ENCODE results near the gene RPL14. TPM values are rescaled to one million over a fixed set of nuclear protein-coding genes. Genes with fewer than 3 reads are reported as not detected.

RPL14 gene
- total and polyA plus RNA-seq, 2 of the 13 experiments (the other 11 are each of a cell fraction or from before 2014, with no cell fraction given) = 502 to 1,291 TPM

- no peaks in the 10 kb centered on the region for H3K9me3 ChIP-seq (ENCODE audit: low read length)
- H3K79me2 ChIP-seq (ENCODE audit: insufficient read depth, low read length) = peaks cover 15% of the 10 kb centered on the region
- H3K27me3 ChIP-seq (ENCODE audit: control insufficient read depth in 1 of 2, insufficient read depth in 2 of 2, low read length in 2 of 2) = no peaks in the 10 kb centered on the region; a peak in 1 of 5 replicates
- intact Hi-C loops (cut with micrococcal nuclease; ENCODE audit: unreplicated experiment) = no loop called here
- ATAC-seq = no peak; the same call in 2 of the 3 replicates
- BruUV-seq (replicated peaks) = no TSS peak
- peaks cover 16% of the 10 kb centered on the region for H3K4me1 ChIP-seq (ENCODE audit: insufficient read depth, low read length)
- in situ Hi-C loops (cut with HindIII; ENCODE audit: extremely low pct_ligation_motif_present, low pct_unique_long_range_greater_than_20kb) = no loop called here
- POLR2A ChIA-PET = interaction anchor here (1.1 kb wide), 1 partner anchor 13 kb away, joined by 3 read pairs; the partner anchor contains the start of gene ZNF621
- FAIRE-seq = no peak
- H3K4me2 ChIP-seq (ENCODE audit: low read depth, low read length) = no peak overlapping the region
- no peak overlapping the region for H3K4me3 ChIP-seq (replicated peaks in 1 of 3; ENCODE audit: insufficient read depth in 1 of 3, low read depth in 2 of 3, low read length in 3 of 3)
- peaks cover 11 to 39% of the 10 kb centered on the region in 2 experiments for H3K36me3 ChIP-seq (replicated peaks in 1 of 2; ENCODE audit: control insufficient read depth in 1 of 2, insufficient read depth in 2 of 2, low read length in 2 of 2)
- no peak for DNase-seq (ENCODE audit: low spot score)
- no peak overlapping the region for H2AFZ ChIP-seq (ENCODE audit: low read length)
- no peak for TF ChIP-seq GLMP (CRISPR knock-in tag; IDR thresholded peaks at IDR 0.05; ENCODE audit: borderline replicate concordance)
- TF ChIP-seq PPARG (CRISPR knock-in tag; conservative IDR thresholded peaks at IDR 0.05) = no peak
- no peak for TF ChIP-seq ZNF501 (CRISPR knock-in tag; IDR thresholded peaks at IDR 0.05)
- no peak for TF ChIP-seq ZNF543 (CRISPR knock-in tag; IDR thresholded peaks at IDR 0.05)
- no peak for TF ChIP-seq ELF1 (CRISPR knock-in tag; IDR thresholded peaks at IDR 0.05)
- no peak for TF ChIP-seq ELK4 (CRISPR knock-in tag; IDR thresholded peaks at IDR 0.05; ENCODE audit: borderline replicate concordance)
- no peak for TF ChIP-seq KDM5A (IDR thresholded peaks at IDR 0.05; ENCODE audit: borderline replicate concordance, low read length)
- no peak for TF ChIP-seq CTCF (CRISPR knock-in tag; IDR thresholded peaks at IDR 0.05)
- CTCF ChIA-PET (ENCODE audit: low intra/inter-chr PET ratio, low total read pairs) = no interaction called here
- no peak overlapping the region for H3K9ac ChIP-seq (ENCODE audit: insufficient read depth, low read depth, low read length)
- no peaks in the 10 kb centered on the region for H4K20me1 ChIP-seq (ENCODE audit: insufficient read depth, low read length)
- no peak overlapping the region for H3K27ac ChIP-seq (ENCODE audit: extremely low read length, insufficient read depth, low read length)
- 100% methylated on average over 1 of the region's 1 CpG for WGBS (ENCODE audit: low lambda C conversion rate)
These were observed 54.0 kb downstream of the RPL14 start for GRCh38 chr3:40511031-40511718.
